GM12872 (cell line): ENCODE measurements around the gene PASD1.

Experiments
- TF ChIP-seq, protein P1 (sequence below): IDR thresholded peaks from 3 replicates; pipeline ENCODE4 v1.5.1; 2011; ENCODE audit warnings: low read depth, mild to moderate bottlenecking, low read length, moderate library complexity; ENCODE audit not compliant: insufficient read depth

The PASD1 gene

DNA sequence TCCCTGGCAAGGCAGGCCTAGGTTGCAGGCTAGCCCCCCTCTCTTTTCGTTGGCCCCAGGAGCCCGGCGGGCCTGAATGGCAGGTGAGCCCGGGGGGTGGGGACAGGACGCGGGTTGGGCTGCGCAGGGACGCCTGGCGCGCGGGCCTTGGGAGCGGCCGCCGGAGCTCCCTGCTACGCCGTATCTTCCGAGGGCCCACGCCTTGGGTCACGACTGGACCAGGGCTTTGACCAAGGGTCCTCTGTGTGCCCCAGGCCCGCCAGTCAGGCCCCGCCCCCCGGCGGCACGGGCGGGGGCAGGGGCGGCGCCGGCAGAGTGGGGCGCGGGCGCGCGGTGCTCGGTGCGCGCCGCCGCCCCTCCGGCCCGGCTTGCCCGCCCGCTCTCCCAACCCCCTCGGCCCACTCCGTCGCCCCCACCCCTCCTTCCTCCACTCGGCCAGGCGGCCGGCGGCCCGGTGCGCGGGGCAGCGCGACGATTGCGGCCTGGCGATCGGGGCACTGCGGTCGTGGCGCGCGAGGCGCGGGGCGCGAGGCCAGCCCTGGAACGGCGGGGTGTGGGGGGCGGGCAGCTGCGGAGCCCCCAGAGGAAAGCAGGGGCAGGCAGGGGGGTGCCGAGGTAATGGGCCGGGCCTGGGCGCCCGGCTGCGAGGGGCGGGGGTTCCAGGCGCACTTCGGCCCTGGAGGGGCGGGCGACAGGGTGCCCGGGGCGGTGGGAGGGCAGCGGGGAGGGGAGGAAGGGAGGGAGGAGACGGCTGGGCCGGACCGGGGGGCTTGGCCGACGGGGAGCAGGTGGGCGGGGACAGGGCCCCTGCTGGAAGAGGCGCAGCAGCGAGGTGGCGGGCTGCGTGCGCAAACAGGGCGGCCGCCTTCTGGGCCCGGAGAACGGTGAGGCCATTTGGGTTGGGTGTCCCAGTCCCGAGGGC lies 131.4 kb downstream of the PASD1 start, which contains the start of gene PRRG3:
TSS of gene PRRG3 (plus strand) at position 798 of the 922 bp plus-strand sequence. CDS start 3,357 bp downstream, outside the sequence.
- TF ChIP-seq, protein P1, sequence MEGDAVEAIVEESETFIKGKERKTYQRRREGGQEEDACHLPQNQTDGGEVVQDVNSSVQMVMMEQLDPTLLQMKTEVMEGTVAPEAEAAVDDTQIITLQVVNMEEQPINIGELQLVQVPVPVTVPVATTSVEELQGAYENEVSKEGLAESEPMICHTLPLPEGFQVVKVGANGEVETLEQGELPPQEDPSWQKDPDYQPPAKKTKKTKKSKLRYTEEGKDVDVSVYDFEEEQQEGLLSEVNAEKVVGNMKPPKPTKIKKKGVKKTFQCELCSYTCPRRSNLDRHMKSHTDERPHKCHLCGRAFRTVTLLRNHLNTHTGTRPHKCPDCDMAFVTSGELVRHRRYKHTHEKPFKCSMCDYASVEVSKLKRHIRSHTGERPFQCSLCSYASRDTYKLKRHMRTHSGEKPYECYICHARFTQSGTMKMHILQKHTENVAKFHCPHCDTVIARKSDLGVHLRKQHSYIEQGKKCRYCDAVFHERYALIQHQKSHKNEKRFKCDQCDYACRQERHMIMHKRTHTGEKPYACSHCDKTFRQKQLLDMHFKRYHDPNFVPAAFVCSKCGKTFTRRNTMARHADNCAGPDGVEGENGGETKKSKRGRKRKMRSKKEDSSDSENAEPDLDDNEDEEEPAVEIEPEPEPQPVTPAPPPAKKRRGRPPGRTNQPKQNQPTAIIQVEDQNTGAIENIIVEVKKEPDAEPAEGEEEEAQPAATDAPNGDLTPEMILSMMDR, result no peak

- TF ChIP-seq, protein P1, result no peak
Observed at GRCh38 chrX:151695583-151696340, 132.3 kb downstream of the PASD1 start.

DNA sequence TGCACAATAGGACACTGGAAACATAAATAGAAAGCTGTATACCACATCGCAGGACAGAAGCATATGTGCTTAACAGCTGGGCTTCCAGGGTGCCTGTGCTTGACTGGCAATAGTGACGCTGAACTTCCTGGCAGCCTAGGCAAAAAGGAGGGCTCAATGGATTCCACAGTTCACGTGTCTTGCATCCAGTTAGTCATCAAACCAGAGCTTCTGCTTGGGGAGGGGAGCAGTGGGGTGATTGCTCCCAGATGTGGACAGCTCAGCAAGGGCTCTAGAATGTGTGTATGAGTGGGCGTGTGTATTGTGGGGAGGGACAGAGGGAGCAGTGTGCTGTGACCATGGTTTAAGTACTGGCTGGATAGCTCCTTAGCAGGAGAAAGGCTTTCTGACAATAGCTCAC lies 134.0 kb downstream of the PASD1 start:
- TF ChIP-seq, protein P1, result no peak

GRCh38 chrX:151698485-151698884 lies 135.0 kb downstream of the PASD1 start:
- TF ChIP-seq, protein P1, result no peak

DNA sequence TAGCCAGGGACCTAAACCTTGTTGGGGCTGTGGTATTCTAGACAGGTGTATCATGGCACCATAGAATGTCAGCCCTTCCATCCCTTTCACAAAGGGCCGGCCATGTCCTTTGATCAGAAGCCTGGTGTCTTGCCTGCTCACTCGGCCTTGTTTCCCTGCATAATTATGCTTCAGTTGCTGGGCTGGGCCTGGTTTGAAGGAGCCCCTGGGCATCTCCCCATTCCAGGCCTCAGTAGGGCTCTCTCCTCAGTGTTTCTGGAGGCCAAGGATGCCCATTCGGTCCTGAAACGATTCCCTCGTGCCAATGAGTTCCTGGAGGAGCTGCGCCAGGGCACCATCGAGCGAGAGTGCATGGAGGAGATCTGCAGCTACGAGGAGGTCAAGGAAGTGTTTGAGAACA lies 136.3 kb downstream of the PASD1 start:
- TF ChIP-seq, protein P1, result no peak

DNA sequence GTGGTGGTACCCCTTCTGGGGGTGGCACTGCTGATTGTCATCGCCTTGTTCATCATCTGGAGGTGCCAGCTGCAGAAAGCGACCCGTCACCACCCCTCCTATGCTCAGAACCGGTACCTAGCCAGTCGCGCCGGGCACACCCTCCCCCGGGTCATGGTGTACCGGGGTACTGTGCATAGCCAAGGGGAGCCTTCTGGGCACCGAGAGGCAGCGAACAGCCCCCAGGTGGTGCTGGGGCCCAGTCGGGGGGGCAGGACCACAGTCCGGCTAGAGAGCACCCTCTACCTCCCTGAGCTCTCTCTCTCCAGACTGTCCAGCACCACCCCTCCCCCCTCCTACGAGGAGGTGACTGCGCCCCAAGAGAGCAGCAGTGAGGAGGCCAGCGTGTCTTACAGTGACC lies 137.1 kb downstream of the PASD1 start:
- TF ChIP-seq, protein P1, result no peak

GRCh38 chrX:151701071-151701470 lies 137.6 kb downstream of the PASD1 start:
- TF ChIP-seq, protein P1, result no peak
